Large intestine (tissue), 3 donors: ENCODE results near the gene CALCOCO2. TPM values are rescaled to one million over a fixed set of nuclear protein-coding genes. Genes with fewer than 3 reads are reported as not detected.
A peak's percentile ranks its signal among the peaks of the same experiment; 100 is the strongest.

Experiments used
- DNase-seq, 2 donors: peaks; one replicate each; pipeline versions ENCODE4 v3.0.0 to v3.0.0-alpha.2; 2013
- H3K27ac ChIP-seq: one replicate; pipeline ENCODE4 v1.5.1; 2013; ENCODE audit warnings: low read length
- H3K27me3 ChIP-seq: 2 replicates; pipeline ENCODE4 v1.6.1; 2013; ENCODE audit warnings: low read length; ENCODE audit not compliant: control insufficient read depth, insufficient read depth
- H3K36me3 ChIP-seq: 2 replicates; pipeline ENCODE4 v1.6.1; 2013; ENCODE audit warnings: low read length; ENCODE audit not compliant: control insufficient read depth, insufficient read depth
- H3K4me1 ChIP-seq: one replicate; pipeline ENCODE4 v1.6.1; 2013; ENCODE audit warnings: low read length; ENCODE audit not compliant: control insufficient read depth, insufficient read depth
- H3K4me3 ChIP-seq: one replicate; pipeline ENCODE4 v1.5.1; 2013; ENCODE audit warnings: low read length
- H3K9me3 ChIP-seq: one replicate; pipeline ENCODE4 v1.6.1; 2013; ENCODE audit warnings: mild to moderate bottlenecking, low read depth, low read length, moderate library complexity; ENCODE audit not compliant: control insufficient read depth
- WGBS: methylation state at CpG from one replicate; pipeline ENCODE4 v1.1.5; 2013; ENCODE audit warnings: low lambda C conversion rate; ENCODE audit not compliant: insufficient coverage; 5-methylcytosine and 5-hydroxymethylcytosine counted together
- polyA plus RNA-seq: library from polyadenylated mRNA; unstranded; fragments of 120-200 nt; gene quantifications from one replicate; pipeline ENCODE4 v1.2.1, GENCODE V29; 2013

The CALCOCO2 gene
- polyA plus RNA-seq, 1 donor = 159 TPM

GRCh38 chr17:48843187-48843900 is 12.5 kb downstream of the CALCOCO2 start:
- H3K4me1 ChIP-seq = peaks cover 11% of the 10 kb centered on the region
- no peak for DNase-seq
- peak overlapping the region; percentile 8 for H3K27ac ChIP-seq
- no peak overlapping the region for H3K4me3 ChIP-seq
- no peaks in the 10 kb centered on the region for H3K27me3 ChIP-seq
- 41% methylated on average over 3 of the region's 6 CpGs for WGBS
- no peaks in the 10 kb centered on the region for H3K9me3 ChIP-seq
- H3K36me3 ChIP-seq = peaks cover 43% of the 10 kb centered on the region

GRCh38 chr17:48850792-48851323 is 20.0 kb downstream of the CALCOCO2 start:
- Histone ChIP-seq H3K36me3 (peaks cover 56% of the 10 kb centered on the region), H3K4me3 (no peak overlapping the region), H3K4me1 (peaks cover 29% of the 10 kb centered on the region), H3K27ac (peak overlapping the region; percentile 50), H3K9me3 (no peaks in the 10 kb centered on the region), H3K27me3 (no peaks in the 10 kb centered on the region)
- DNase-seq = peak in 1 of 2 donors; percentile 26
- no CpG with 5 or more reads among the region's 4 CpGs for WGBS

- no peaks in the 10 kb centered on the region for H3K27me3 ChIP-seq
- no CpG with 5 or more reads among the region's 7 CpGs for WGBS
- DNase-seq = peak; percentile 74 to 88
- no peaks in the 10 kb centered on the region for H3K9me3 ChIP-seq
- H3K27ac ChIP-seq = peak overlapping the region; percentile 81
- H3K4me1 ChIP-seq = peaks cover 31% of the 10 kb centered on the region
- H3K36me3 ChIP-seq = peaks cover 46% of the 10 kb centered on the region
- H3K4me3 ChIP-seq = no peak overlapping the region
These were observed 24.1 kb downstream of the CALCOCO2 start for GRCh38 chr17:48854774-48855476.

- Histone ChIP-seq H3K27ac (peak overlapping the region; percentile 81), H3K4me3 (no peak overlapping the region), H3K9me3 (no peaks in the 10 kb centered on the region), H3K4me1 (peaks cover 31% of the 10 kb centered on the region), H3K27me3 (no peaks in the 10 kb centered on the region), H3K36me3 (peaks cover 58% of the 10 kb centered on the region)
- no peak for DNase-seq
- WGBS = 66% methylated on average over 2 of the region's 3 CpGs
These were observed 25.4 kb downstream of the CALCOCO2 start for GRCh38 chr17:48856122-48856821.

GRCh38 chr17:48860034-48860433 is 29.2 kb downstream of the CALCOCO2 start:
- whole genome bisulfite sequencing = no CpG with 5 or more reads among the region's 3 CpGs
- Histone ChIP-seq H3K27me3 (no peaks in the 10 kb centered on the region), H3K4me3 (no peak overlapping the region), H3K9me3 (no peaks in the 10 kb centered on the region), H3K36me3 (peaks cover 69% of the 10 kb centered on the region), H3K27ac (no peak overlapping the region), H3K4me1 (peaks cover 10% of the 10 kb centered on the region)
- DNase-seq = no peak

GRCh38 chr17:48860456-48860855 is 29.6 kb downstream of the CALCOCO2 start:
- H3K36me3 ChIP-seq = peaks cover 68% of the 10 kb centered on the region
- H3K4me1 ChIP-seq = peaks cover 6% of the 10 kb centered on the region
- H3K4me3 ChIP-seq = no peak overlapping the region
- no peak overlapping the region for H3K27ac ChIP-seq
- WGBS = 100% methylated on average over 2 of the region's 4 CpGs
- no peaks in the 10 kb centered on the region for H3K27me3 ChIP-seq
- DNase-seq = no peak
- H3K9me3 ChIP-seq = no peaks in the 10 kb centered on the region

- no peaks in the 10 kb centered on the region for H3K27me3 ChIP-seq
- WGBS = no CpG with 5 or more reads among the region's 3 CpGs
- peak overlapping the region; percentile 81 for H3K27ac ChIP-seq
- H3K4me3 ChIP-seq = no peak overlapping the region
- peaks cover 50% of the 10 kb centered on the region for H3K4me1 ChIP-seq
- DNase-seq = no peak
- peaks cover 9% of the 10 kb centered on the region for H3K36me3 ChIP-seq
- no peaks in the 10 kb centered on the region for H3K9me3 ChIP-seq
These were observed 38.2 kb downstream of the CALCOCO2 start for GRCh38 chr17:48868916-48869500.

- Histone ChIP-seq H3K27me3 (no peaks in the 10 kb centered on the region), H3K9me3 (no peaks in the 10 kb centered on the region), H3K4me1 (peaks cover 50% of the 10 kb centered on the region), H3K27ac (peak overlapping the region; percentile 81), H3K4me3 (no peak overlapping the region), H3K36me3 (peaks cover under 1% of the 10 kb centered on the region)
- peak; percentile 29 to 60 for DNase-seq
- WGBS = no CpG with 5 or more reads among the region's 6 CpGs
These were observed 39.0 kb downstream of the CALCOCO2 start for GRCh38 chr17:48869821-48870318.

- no peaks in the 10 kb centered on the region for H3K36me3 ChIP-seq
- DNase-seq = no peak
- H3K27ac ChIP-seq = peak overlapping the region; percentile 81
- no CpG with 5 or more reads among the region's 4 CpGs for WGBS
- H3K9me3 ChIP-seq = no peaks in the 10 kb centered on the region
- H3K4me1 ChIP-seq = peaks cover 50% of the 10 kb centered on the region
- H3K4me3 ChIP-seq = no peak overlapping the region
- no peaks in the 10 kb centered on the region for H3K27me3 ChIP-seq
These were observed 40.3 kb downstream of the CALCOCO2 start for GRCh38 chr17:48871035-48871550.
